PC-9 (cell line): ENCODE measurements around the gene C3orf33.

Experiments used
- EZH2 ChIP-seq: fragments of 200-600 bp; sonication (generic); IDR thresholded peaks from 2 replicates; pipeline ENCODE4 v1.8.0; 2017; ENCODE audit warnings: antibody characterized with exemption, low read depth
- TF ChIP-seq, protein P1 (sequence below): fragments of 200-600 bp; sonication (generic); conservative IDR thresholded peaks from 2 replicates; pipeline ENCODE4 v1.6.1; 2017; ENCODE audit warnings: mixed run types, antibody characterized with exemption, mild to moderate bottlenecking, moderate library complexity

DNA sequence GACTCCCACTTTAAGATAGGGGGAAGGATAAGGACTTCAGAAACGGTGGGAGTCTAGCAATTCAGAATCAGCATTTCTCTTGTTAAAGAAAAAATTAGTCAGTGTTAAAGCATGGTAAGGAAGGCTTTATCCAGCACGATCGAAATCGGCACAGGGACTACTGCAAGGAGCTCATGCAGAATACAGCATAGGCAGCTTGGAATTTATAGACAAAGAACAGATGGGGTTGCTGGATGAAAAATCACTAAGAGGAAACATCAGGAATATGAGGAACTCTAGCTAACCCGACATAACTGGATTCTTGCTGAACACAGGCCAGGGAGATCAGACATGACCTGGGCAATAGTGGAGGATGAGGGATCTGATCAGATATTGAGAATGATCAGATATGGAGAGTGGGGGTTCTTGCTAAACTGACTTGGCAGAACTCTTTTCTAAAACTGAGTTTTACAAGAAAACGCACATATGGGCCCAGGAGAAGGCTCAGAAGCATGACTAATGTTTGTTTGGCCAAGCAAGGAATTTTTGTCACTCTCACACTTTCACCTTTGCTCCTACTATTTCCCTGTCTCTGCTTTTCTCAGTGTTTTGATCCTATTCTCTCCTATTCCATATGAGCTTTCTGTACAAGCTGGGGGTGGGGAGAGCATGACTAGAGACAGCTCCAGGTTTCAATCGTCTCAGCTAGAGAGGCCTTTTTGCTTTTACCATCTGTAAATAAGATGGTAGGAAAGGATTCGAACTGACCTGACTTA, 57.3 kb downstream of the C3orf33 start:
- TF ChIP-seq, protein P1, sequence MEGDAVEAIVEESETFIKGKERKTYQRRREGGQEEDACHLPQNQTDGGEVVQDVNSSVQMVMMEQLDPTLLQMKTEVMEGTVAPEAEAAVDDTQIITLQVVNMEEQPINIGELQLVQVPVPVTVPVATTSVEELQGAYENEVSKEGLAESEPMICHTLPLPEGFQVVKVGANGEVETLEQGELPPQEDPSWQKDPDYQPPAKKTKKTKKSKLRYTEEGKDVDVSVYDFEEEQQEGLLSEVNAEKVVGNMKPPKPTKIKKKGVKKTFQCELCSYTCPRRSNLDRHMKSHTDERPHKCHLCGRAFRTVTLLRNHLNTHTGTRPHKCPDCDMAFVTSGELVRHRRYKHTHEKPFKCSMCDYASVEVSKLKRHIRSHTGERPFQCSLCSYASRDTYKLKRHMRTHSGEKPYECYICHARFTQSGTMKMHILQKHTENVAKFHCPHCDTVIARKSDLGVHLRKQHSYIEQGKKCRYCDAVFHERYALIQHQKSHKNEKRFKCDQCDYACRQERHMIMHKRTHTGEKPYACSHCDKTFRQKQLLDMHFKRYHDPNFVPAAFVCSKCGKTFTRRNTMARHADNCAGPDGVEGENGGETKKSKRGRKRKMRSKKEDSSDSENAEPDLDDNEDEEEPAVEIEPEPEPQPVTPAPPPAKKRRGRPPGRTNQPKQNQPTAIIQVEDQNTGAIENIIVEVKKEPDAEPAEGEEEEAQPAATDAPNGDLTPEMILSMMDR = no peak
- no peak for TF ChIP-seq EZH2
